Esophagus muscularis mucosa (tissue), 4 donors: Measurements from ENCODE around the gene IL36B. TPM values are rescaled to one million over a fixed set of nuclear protein-coding genes. Genes with fewer than 3 reads are reported as not detected.

Experiments used
- DNase-seq: peaks from one replicate; pipeline ENCODE4 v3.0.0-alpha.2; 2017; ENCODE audit errors: extremely low spot score
- H3K27ac ChIP-seq, 4 donors: fragments of 200-600 bp; sonication (generic); replicated peaks in 1 of 4; 1 replicate in 3 of 4; 2 replicates in 1 of 4; pipeline ENCODE4 v1.5.1; 2016 to 2019; ENCODE audit warnings: mild to moderate bottlenecking in 1 of 4
- H3K27me3 ChIP-seq, 4 donors: fragments of 200-600 bp; sonication (generic); one replicate each; pipeline versions ENCODE4 v1.5.1 to v1.6.0; 2016 to 2019
- H3K36me3 ChIP-seq, 4 donors: fragments of 200-600 bp; sonication (generic); one replicate each; pipeline ENCODE4 v1.5.1; 2016 to 2019
- H3K4me1 ChIP-seq, 4 donors: fragments of 200-600 bp; sonication (generic); one replicate each; pipeline ENCODE4 v1.5.1; 2016 to 2019
- H3K4me3 ChIP-seq, 4 donors: fragments of 200-600 bp; sonication (generic); 1 replicate in 2 of 4; 2 replicates in 2 of 4; pipeline ENCODE4 v1.5.1; 2016 to 2019; ENCODE audit warnings: mild to moderate bottlenecking in 4 of 4, moderate library complexity in 1 of 4
- H3K9me3 ChIP-seq, 4 donors: fragments of 200-600 bp; sonication (generic); 1 replicate in 3 of 4; 2 replicates in 1 of 4; pipeline ENCODE4 v1.5.1; 2016 to 2019
- EP300 ChIP-seq: sonication (generic); formaldehyde crosslinking; IDR thresholded peaks from one replicate; pipeline ENCODE4 v1.6.1; 2017; ENCODE audit warnings: antibody characterized with exemption
- POLR2A ChIP-seq: fragments of 450-650 bp; IDR thresholded peaks from one replicate; pipeline ENCODE4 v1.6.1; 2017; ENCODE audit warnings: antibody characterized with exemption, moderate library complexity, mild to moderate bottlenecking, low read depth
- POLR2AphosphoS5 ChIP-seq, 2 donors: sonication (generic); formaldehyde crosslinking; IDR thresholded peaks; one replicate each; pipeline ENCODE4 v1.6.1; 2017; ENCODE audit warnings: antibody characterized with exemption in 2 of 2
- WGBS: methylation state at CpG from one replicate; pipeline ENCODE4 v1.1.5; 2018; 5-methylcytosine and 5-hydroxymethylcytosine counted together
- intact Hi-C: fragments of 100-400 bp; cut with DNase I; formaldehyde crosslinking; loops from one replicate; pipeline ENCODE4 v1.15.1; 2023
- total RNA-seq, 4 donors: library from RNA; depleted of rRNA; stranded (reverse); fragments of >200 nt; gene quantifications; one replicate each; pipeline versions ENCODE4 v1.1.0 to v1.2.1, GENCODE V29; 2016
- TF ChIP-seq, protein P1 (sequence below), 3 experiments: fragments of 200-600 bp in 2 of 3; fragments of 450-650 bp in 1 of 3; sonication (generic) in 2 of 3; IDR thresholded peaks; one replicate each; pipeline ENCODE4 v1.5.1; 2017 to 2019; ENCODE audit warnings: antibody characterized with exemption in 3 of 3, mild to moderate bottlenecking in 2 of 3, moderate library complexity in 1 of 3

Gene IL36B
- total RNA-seq, 4 donors from 2014 or later, result not detected

DNA sequence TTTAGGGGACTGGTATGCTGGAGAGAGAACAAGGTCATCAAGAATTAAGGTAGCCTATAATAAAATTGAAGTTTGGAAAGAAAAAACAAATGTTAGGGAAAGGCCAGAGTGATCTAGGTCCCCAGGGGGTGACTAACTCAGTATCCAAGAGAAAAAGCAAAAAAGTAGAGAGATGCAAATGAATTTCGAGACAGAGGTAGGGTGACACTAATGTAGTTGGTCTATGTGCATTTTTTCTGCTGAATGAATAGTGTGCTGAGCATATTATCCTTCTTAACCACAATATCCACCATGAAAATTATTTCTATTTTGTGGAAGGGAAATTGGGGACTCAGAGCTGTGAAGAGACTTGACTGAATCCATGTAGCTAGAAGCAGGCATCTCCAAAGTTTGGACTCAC lies 37.6 kb downstream of the IL36B start:
- TF ChIP-seq POLR2AphosphoS5 (IDR thresholded peaks at IDR 0.05), result no peak
- TF ChIP-seq EP300, result no peak
- TF ChIP-seq POLR2A, result no peak
- TF ChIP-seq, protein P1, sequence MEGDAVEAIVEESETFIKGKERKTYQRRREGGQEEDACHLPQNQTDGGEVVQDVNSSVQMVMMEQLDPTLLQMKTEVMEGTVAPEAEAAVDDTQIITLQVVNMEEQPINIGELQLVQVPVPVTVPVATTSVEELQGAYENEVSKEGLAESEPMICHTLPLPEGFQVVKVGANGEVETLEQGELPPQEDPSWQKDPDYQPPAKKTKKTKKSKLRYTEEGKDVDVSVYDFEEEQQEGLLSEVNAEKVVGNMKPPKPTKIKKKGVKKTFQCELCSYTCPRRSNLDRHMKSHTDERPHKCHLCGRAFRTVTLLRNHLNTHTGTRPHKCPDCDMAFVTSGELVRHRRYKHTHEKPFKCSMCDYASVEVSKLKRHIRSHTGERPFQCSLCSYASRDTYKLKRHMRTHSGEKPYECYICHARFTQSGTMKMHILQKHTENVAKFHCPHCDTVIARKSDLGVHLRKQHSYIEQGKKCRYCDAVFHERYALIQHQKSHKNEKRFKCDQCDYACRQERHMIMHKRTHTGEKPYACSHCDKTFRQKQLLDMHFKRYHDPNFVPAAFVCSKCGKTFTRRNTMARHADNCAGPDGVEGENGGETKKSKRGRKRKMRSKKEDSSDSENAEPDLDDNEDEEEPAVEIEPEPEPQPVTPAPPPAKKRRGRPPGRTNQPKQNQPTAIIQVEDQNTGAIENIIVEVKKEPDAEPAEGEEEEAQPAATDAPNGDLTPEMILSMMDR (IDR thresholded peaks at IDR 0.05), result no peak
- H3K4me3 ChIP-seq, result no peak overlapping the region
- intact Hi-C loops, result no loop called here
- H3K36me3 ChIP-seq, result no peaks in the 10 kb centered on the region
- 65% methylated on average over 1 of the region's 1 CpG for WGBS
- peaks cover 0 to 19% (median 1%) of the 10 kb centered on the region in 4 donors for H3K27me3 ChIP-seq
- no peak overlapping the region for H3K27ac ChIP-seq
- no peaks in the 10 kb centered on the region for H3K4me1 ChIP-seq
- DNase-seq, result no peak
- no peaks in the 10 kb centered on the region for H3K9me3 ChIP-seq

DNA sequence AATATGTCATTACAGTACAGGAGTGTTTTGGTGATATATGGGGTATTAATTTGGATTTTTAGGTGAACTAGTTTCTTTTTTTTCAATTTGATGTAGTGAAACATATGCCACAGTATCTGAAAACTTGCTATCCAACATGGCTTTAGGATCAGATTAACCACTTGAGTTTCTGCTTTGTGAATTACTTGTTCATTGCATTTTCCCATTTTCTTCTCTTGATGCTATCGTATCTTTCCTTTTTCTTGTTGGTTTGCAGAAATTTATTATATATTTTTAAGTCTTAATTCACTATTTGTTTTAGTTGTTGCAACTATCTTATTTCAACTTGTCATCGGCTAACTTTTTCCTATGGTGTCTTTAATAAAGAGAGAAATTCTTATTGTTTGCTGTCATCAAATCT lies 38.6 kb downstream of the IL36B start:
- Histone ChIP-seq H3K4me1 (no peaks in the 10 kb centered on the region), H3K27me3 (peaks cover 0 to 19% (median 1%) of the 10 kb centered on the region in 4 donors), H3K36me3 (no peaks in the 10 kb centered on the region), H3K9me3 (no peaks in the 10 kb centered on the region), H3K4me3 (no peak overlapping the region), H3K27ac (no peak overlapping the region)
- no peak for DNase-seq
- intact Hi-C loops, result no loop called here
- no peak for TF ChIP-seq POLR2A
- TF ChIP-seq, protein P1 (IDR thresholded peaks at IDR 0.05), result no peak
- no peak for TF ChIP-seq POLR2AphosphoS5 (IDR thresholded peaks at IDR 0.05)
- no peak for TF ChIP-seq EP300
- 90% methylated on average over 2 of the region's 2 CpGs for WGBS

DNA sequence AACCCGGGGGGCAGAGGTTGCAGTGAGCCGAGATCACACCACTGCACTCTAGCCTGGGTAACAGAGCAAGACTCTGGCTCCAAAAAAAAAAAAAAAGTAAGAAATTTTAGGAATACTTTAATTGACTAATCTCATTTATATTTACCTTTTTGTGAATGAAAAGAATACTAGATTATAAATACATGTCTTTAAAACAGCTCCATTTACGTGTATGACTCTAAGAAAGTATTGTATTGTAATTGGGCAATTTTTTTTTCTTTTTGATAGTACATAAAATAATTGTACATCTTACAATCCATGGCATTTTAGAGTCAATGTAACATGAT lies 39.4 kb downstream of the IL36B start:
- no peak for DNase-seq
- peaks cover 0 to 12% (median 1%) of the 10 kb centered on the region in 4 donors for H3K27me3 ChIP-seq
- no peak overlapping the region for H3K4me3 ChIP-seq
- TF ChIP-seq POLR2A, result no peak
- no peaks in the 10 kb centered on the region for H3K9me3 ChIP-seq
- intact Hi-C loops, result no loop called here
- no peak overlapping the region for H3K27ac ChIP-seq
- no peaks in the 10 kb centered on the region for H3K36me3 ChIP-seq
- WGBS, result 85% methylated on average over 3 of the region's 3 CpGs
- no peaks in the 10 kb centered on the region for H3K4me1 ChIP-seq

DNA sequence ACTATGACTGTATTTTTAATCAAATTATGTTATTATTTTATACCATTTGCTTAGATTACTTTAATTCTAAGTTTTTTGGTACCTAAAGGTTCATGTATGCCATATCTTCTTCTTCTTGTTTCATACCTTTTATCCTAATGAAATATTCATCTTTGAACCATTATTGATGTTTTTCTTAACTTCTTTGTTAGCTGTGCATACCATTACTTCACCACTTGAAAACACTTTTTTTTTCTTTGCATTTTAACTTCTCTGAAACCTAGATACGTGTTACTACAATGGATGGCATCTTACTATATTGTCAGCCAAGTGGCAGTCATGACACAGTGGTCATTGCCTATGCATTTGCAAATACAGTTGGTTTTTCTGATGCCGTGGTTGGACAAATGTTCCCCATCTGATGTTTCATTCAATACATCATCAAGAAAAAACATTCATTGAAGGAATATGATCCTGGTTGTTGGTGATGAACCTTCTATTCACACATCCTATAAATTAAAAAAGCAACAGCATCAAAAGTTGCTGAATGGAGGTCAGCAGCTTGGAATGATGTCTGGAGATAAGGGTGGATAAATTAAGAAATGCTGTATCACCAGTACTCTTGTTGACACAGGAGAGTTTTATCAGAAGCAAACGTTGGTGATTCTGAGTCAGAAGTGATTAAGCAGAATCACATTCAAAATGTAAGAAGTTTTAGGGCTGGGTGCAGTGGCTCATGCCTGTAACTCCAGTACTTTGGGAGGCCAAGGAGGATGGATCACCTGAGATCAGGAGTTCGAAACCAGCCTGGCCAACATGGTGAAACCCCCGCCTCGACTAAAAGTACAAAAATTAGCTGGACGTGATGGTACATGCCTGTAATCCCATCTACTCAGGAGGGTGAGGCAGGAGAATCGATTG lies 40.0 kb downstream of the IL36B start:
- H3K27ac ChIP-seq, result no peak overlapping the region
- TF ChIP-seq EP300, result no peak
- no peak for TF ChIP-seq POLR2A
- TF ChIP-seq POLR2AphosphoS5 (IDR thresholded peaks at IDR 0.05), result no peak
- TF ChIP-seq, protein P1 (IDR thresholded peaks at IDR 0.05), result no peak
- no peaks in the 10 kb centered on the region for H3K9me3 ChIP-seq
- intact Hi-C loops, result no loop called here
- no peaks in the 10 kb centered on the region for H3K4me1 ChIP-seq
- H3K4me3 ChIP-seq, result no peak overlapping the region
- peaks cover 0 to 8% (median 1%) of the 10 kb centered on the region in 4 donors for H3K27me3 ChIP-seq
- WGBS, result 77% methylated on average over 8 of the region's 8 CpGs
- H3K36me3 ChIP-seq, result no peaks in the 10 kb centered on the region
- DNase-seq, result no peak

DNA sequence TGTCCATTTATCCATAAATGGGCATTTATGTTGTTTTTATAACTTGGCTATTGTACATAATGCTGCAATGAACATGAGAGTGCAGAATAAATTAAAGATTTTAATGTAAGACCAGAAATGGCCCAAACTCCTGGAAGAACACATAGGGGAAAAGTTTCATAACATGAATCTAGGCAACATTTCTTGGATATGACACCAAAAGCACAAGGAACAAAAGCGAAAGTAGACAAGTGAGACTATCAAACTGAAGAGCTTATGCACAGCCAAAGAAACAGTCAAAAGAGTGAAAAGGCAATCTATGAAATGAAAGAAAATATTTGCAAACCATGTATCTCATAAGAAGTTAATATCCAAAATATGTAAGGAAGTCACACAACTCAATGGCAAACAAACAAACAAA lies 41.6 kb downstream of the IL36B start:
- 94% methylated on average over 1 of the region's 1 CpG for WGBS
- Histone ChIP-seq H3K36me3 (no peaks in the 10 kb centered on the region), H3K27ac (no peak overlapping the region), H3K9me3 (no peaks in the 10 kb centered on the region), H3K4me1 (peaks cover 0 to 4% (median 1%) of the 10 kb centered on the region in 4 donors), H3K4me3 (no peak overlapping the region), H3K27me3 (peaks cover 0 to 3% (median 1%) of the 10 kb centered on the region in 4 donors)
- intact Hi-C loops, result no loop called here
- TF ChIP-seq POLR2A, result no peak
- DNase-seq, result no peak

DNA sequence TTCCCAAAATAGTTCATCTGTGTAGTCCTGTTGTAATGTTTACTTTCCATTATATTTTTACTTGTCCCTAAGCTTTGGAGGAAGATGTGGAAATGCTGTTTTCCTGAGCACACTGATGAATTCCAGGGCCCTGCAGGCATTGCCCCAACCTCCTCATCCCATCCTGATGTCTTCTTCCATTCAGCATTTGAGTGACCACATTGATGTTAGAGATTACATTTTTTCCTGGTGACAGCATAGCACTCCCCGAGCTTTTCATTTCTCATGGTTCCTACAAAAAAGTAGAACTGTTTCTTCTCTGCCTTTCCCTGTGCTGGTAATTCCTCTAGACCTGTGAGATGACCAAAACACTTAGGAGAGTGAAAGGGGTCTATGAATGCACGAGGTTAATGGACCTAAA lies 42.6 kb downstream of the IL36B start:
- DNase-seq, result no peak

More for the DNA sequence above, 42.6 kb downstream of the IL36B start:
- Histone ChIP-seq H3K4me1 (peaks cover 0 to 4% (median 1%) of the 10 kb centered on the region in 4 donors), H3K27ac (no peak overlapping the region), H3K9me3 (no peaks in the 10 kb centered on the region), H3K4me3 (no peak overlapping the region), H3K27me3 (no peaks in the 10 kb centered on the region), H3K36me3 (no peaks in the 10 kb centered on the region)
- intact Hi-C loops, result no loop called here
- WGBS, result 54% methylated on average over 2 of the region's 2 CpGs
- TF ChIP-seq, protein P1 (IDR thresholded peaks at IDR 0.05), result no peak
- TF ChIP-seq EP300 (no peak), POLR2A (no peak), POLR2AphosphoS5 (IDR thresholded peaks at IDR 0.05) (no peak)
